Thoracic aorta (tissue), 2 donors: Measurements from ENCODE around the gene TRAF3IP1. TPM values are rescaled to one million over a fixed set of nuclear protein-coding genes. Genes with fewer than 3 reads are reported as not detected.
"Not testable (repeated sequence)": the region's sequence is repeated elsewhere in the genome, so short reads cannot be mapped to it uniquely, and the experiment has no call there.

ENCODE experiments used
- ATAC-seq: fragments of 150-250 bp; one replicate; pipeline ENCODE4 v1.8.0; 2017; ENCODE audit warnings: low read depth; ENCODE audit not compliant: insufficient number of reproducible peaks, low FRiP score
- DNase-seq: peaks from one replicate; pipeline ENCODE4 v3.0.0-alpha.2; 2020; ENCODE audit warnings: low spot score
- H3K27ac ChIP-seq, 2 donors: fragments of 200-600 bp; sonication (generic); 1 replicate in 1 of 2; 2 replicates in 1 of 2; pipeline ENCODE4 v1.5.1; 2016; ENCODE audit warnings: mild to moderate bottlenecking in 2 of 2, moderate library complexity in 2 of 2
- H3K27me3 ChIP-seq: fragments of 200-600 bp; sonication (generic); replicated peaks from 2 replicates; pipeline ENCODE4 v1.6.0; 2016; ENCODE audit warnings: mild to moderate bottlenecking; ENCODE audit not compliant: insufficient read depth
- H3K36me3 ChIP-seq: fragments of 200-600 bp; sonication (generic); one replicate; pipeline ENCODE4 v1.5.1; 2016
- H3K4me1 ChIP-seq, 2 donors: fragments of 200-600 bp; sonication (generic); 1 replicate in 1 of 2; 2 replicates in 1 of 2; pipeline versions ENCODE4 v1.5.1 to v1.6.0; 2016; ENCODE audit warnings: low read depth in 2 of 2, mild to moderate bottlenecking in 1 of 2; ENCODE audit not compliant: control insufficient read depth in 1 of 2
- H3K4me3 ChIP-seq: fragments of 200-600 bp; sonication (generic); 2 replicates; pipeline ENCODE4 v1.5.1; 2016; ENCODE audit warnings: mild to moderate bottlenecking
- H3K9me3 ChIP-seq: fragments of 200-600 bp; sonication (generic); 2 replicates; pipeline ENCODE4 v1.5.1; 2016
- CTCF ChIP-seq: fragments of 200-600 bp; sonication (generic); IDR thresholded peaks from one replicate; pipeline ENCODE4 v1.5.1; 2019; ENCODE audit warnings: antibody characterized with exemption
- total RNA-seq, 2 donors: library from RNA; depleted of rRNA; stranded (reverse); fragments of >200 nt; gene quantifications; one replicate each; pipeline versions ENCODE4 v1.1.0 to v1.2.3, GENCODE V29; 2016

TRAF3IP1 gene
- total RNA-seq, 2 donors from 2014 or later, result 19.4 to 23.7 TPM

GRCh38 chr2:238334885-238335284 lies 14.6 kb downstream of the TRAF3IP1 start:
- TF ChIP-seq CTCF, result no peak
- Histone ChIP-seq H3K27ac (no peak overlapping the region), H3K4me1 (no peaks in the 10 kb centered on the region), H3K4me3 (no peak overlapping the region), H3K9me3 (no peaks in the 10 kb centered on the region), H3K36me3 (peaks cover 15% of the 10 kb centered on the region), H3K27me3 (no peaks in the 10 kb centered on the region)
- DNase-seq, result no peak
- ATAC-seq, result no peak

- H3K9me3 ChIP-seq, DNase-seq, H3K4me3 ChIP-seq, H3K27ac ChIP-seq, ATAC-seq, H3K27me3 ChIP-seq, H3K4me1 ChIP-seq: not testable (repeated sequence)
- peaks cover 15% of the 10 kb centered on the region for H3K36me3 ChIP-seq
Measured at GRCh38 chr2:238335591-238335990, 15.3 kb downstream of the TRAF3IP1 start.

- Histone ChIP-seq H3K36me3 (peaks cover 15% of the 10 kb centered on the region), H3K4me3 (no peak overlapping the region), H3K9me3 (no peaks in the 10 kb centered on the region), H3K27me3 (no peaks in the 10 kb centered on the region), H3K4me1 (no peaks in the 10 kb centered on the region), H3K27ac (no peak overlapping the region)
- ATAC-seq, result no peak
- TF ChIP-seq CTCF, result no peak
- DNase-seq, result no peak
Measured at GRCh38 chr2:238336151-238336550, 15.8 kb downstream of the TRAF3IP1 start.

- Histone ChIP-seq H3K27ac (no peak overlapping the region), H3K9me3 (no peaks in the 10 kb centered on the region), H3K4me1 (no peaks in the 10 kb centered on the region), H3K36me3 (peaks cover 15% of the 10 kb centered on the region), H3K27me3 (no peaks in the 10 kb centered on the region), H3K4me3 (no peak overlapping the region)
- no peak for DNase-seq
- TF ChIP-seq CTCF, result no peak
- no peak for ATAC-seq
Measured at GRCh38 chr2:238336793-238337444, 16.6 kb downstream of the TRAF3IP1 start.

GRCh38 chr2:238337846-238338245 lies 17.5 kb downstream of the TRAF3IP1 start:
- TF ChIP-seq CTCF, result no peak
- Histone ChIP-seq H3K9me3 (no peaks in the 10 kb centered on the region), H3K4me1 (no peaks in the 10 kb centered on the region), H3K36me3 (peaks cover 15% of the 10 kb centered on the region), H3K27me3 (no peaks in the 10 kb centered on the region), H3K4me3 (no peak overlapping the region), H3K27ac (no peak overlapping the region)
- DNase-seq (no peak), ATAC-seq (no peak)
